Testis (tissue), 2 donors: ENCODE measurements around the gene MYO7B.

Source experiments
- POLR2A ChIP-seq: fragments of 450-650 bp; IDR thresholded peaks from one replicate; pipeline ENCODE4 v1.6.1; 2017; ENCODE audit warnings: antibody characterized with exemption, mild to moderate bottlenecking, moderate library complexity
- TF ChIP-seq, protein P1 (sequence below), 3 experiments: fragments of 450-650 bp in 2 of 3; fragments of 200-600 bp in 1 of 3; sonication (generic) in 1 of 3; IDR thresholded peaks; one replicate each; pipeline ENCODE4 v1.5.1; 2016 to 2019; ENCODE audit warnings: antibody characterized with exemption in 3 of 3, mild to moderate bottlenecking in 2 of 3, moderate library complexity in 1 of 3

- TF ChIP-seq, protein P1, sequence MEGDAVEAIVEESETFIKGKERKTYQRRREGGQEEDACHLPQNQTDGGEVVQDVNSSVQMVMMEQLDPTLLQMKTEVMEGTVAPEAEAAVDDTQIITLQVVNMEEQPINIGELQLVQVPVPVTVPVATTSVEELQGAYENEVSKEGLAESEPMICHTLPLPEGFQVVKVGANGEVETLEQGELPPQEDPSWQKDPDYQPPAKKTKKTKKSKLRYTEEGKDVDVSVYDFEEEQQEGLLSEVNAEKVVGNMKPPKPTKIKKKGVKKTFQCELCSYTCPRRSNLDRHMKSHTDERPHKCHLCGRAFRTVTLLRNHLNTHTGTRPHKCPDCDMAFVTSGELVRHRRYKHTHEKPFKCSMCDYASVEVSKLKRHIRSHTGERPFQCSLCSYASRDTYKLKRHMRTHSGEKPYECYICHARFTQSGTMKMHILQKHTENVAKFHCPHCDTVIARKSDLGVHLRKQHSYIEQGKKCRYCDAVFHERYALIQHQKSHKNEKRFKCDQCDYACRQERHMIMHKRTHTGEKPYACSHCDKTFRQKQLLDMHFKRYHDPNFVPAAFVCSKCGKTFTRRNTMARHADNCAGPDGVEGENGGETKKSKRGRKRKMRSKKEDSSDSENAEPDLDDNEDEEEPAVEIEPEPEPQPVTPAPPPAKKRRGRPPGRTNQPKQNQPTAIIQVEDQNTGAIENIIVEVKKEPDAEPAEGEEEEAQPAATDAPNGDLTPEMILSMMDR (IDR thresholded peaks at IDR 0.05), result no peak
- TF ChIP-seq POLR2A, result no peak
These were observed 72.9 kb downstream of the MYO7B start for GRCh38 chr2:127608061-127609030.
